ENCODE data around the gene YBX2. TPM values are rescaled to one million over a fixed set of nuclear protein-coding genes. Genes with fewer than 3 reads are reported as not detected.

YBX2 gene
- total and polyA plus RNA-seq, 2 donors (not counting 1 experiment from before 2014, with no cell fraction given) = under 0.01 TPM; not detected in 1

- H3K36me3 ChIP-seq (ENCODE audit: control insufficient read depth, insufficient read depth, low read length) = no peaks in the 10 kb centered on the region
- peaks cover 3% of the 10 kb centered on the region for H3K4me1 ChIP-seq (ENCODE audit: control insufficient read depth, extremely low read depth, insufficient read depth, low read length)
- no peak overlapping the region for H3K9ac ChIP-seq (ENCODE audit: insufficient read depth, low read length)
- H2AFZ ChIP-seq (ENCODE audit: low read length) = no peak overlapping the region
- no peaks in the 10 kb centered on the region for H3K79me2 ChIP-seq (ENCODE audit: control insufficient read depth, insufficient read depth, low read length)
- H3K27me3 ChIP-seq (ENCODE audit: control insufficient read depth, insufficient read depth, low read length) = no peaks in the 10 kb centered on the region
- peak in 1 of 2 donors; percentile 11 for DNase-seq (ENCODE audit: low read depth in 2 of 2)
- H4K20me1 ChIP-seq (ENCODE audit: control insufficient read depth, extremely low read depth, insufficient read depth, low read length) = no peaks in the 10 kb centered on the region
- H3K9me3 ChIP-seq (ENCODE audit: control insufficient read depth, insufficient read depth, low read depth, low read length) = no peaks in the 10 kb centered on the region
- H3K27ac ChIP-seq (ENCODE audit: insufficient read depth, low read length) = no peak overlapping the region
- no peak overlapping the region for H3K4me2 ChIP-seq (ENCODE audit: extremely low read depth, insufficient read depth, low read length)
- TF ChIP-seq CTCF (conservative IDR thresholded peaks at IDR 0.05 in 1 of 2, IDR thresholded peaks at IDR 0.05 in 1 of 2; ENCODE audit: low read depth in 1 of 2, low read length in 2 of 2) = no peak
- no peak for TF ChIP-seq EZH2 (IDR thresholded peaks at IDR 0.05; ENCODE audit: low read length, missing control alignments)
- no peak overlapping the region for H3K4me3 ChIP-seq (replicated peaks in 1 of 4; ENCODE audit: control extremely low read depth in 1 of 4, insufficient read depth in 1 of 4, low read depth in 3 of 4, low read length in 4 of 4)
Measured at GRCh38 chr17:7266784-7267183, 27.7 kb downstream of the YBX2 start.

- Histone ChIP-seq H3K27ac (ENCODE audit: insufficient read depth, low read length) (no peak overlapping the region), H4K20me1 (ENCODE audit: control insufficient read depth, extremely low read depth, insufficient read depth, low read length) (no peaks in the 10 kb centered on the region), H3K4me1 (ENCODE audit: control insufficient read depth, extremely low read depth, insufficient read depth, low read length) (peaks cover 3% of the 10 kb centered on the region), H3K79me2 (ENCODE audit: control insufficient read depth, insufficient read depth, low read length) (no peaks in the 10 kb centered on the region), H3K9ac (ENCODE audit: insufficient read depth, low read length) (no peak overlapping the region), H3K9me3 (ENCODE audit: control insufficient read depth, insufficient read depth, low read depth, low read length) (no peaks in the 10 kb centered on the region), H2AFZ (ENCODE audit: low read length) (no peak overlapping the region), H3K4me3 (replicated peaks in 1 of 4; ENCODE audit: control extremely low read depth in 1 of 4, insufficient read depth in 1 of 4, low read depth in 3 of 4, low read length in 4 of 4) (no peak overlapping the region), H3K36me3 (ENCODE audit: control insufficient read depth, insufficient read depth, low read length) (no peaks in the 10 kb centered on the region), H3K27me3 (ENCODE audit: control insufficient read depth, insufficient read depth, low read length) (no peaks in the 10 kb centered on the region), H3K4me2 (ENCODE audit: extremely low read depth, insufficient read depth, low read length) (no peak overlapping the region)
- TF ChIP-seq CTCF (conservative IDR thresholded peaks at IDR 0.05 in 1 of 2, IDR thresholded peaks at IDR 0.05 in 1 of 2; ENCODE audit: low read depth in 1 of 2, low read length in 2 of 2) = no peak
- TF ChIP-seq EZH2 (IDR thresholded peaks at IDR 0.05; ENCODE audit: low read length, missing control alignments) = no peak
- no peak for DNase-seq (ENCODE audit: low read depth in 2 of 2)
Measured at GRCh38 chr17:7263801-7264078, 30.7 kb downstream of the YBX2 start.

DNA sequence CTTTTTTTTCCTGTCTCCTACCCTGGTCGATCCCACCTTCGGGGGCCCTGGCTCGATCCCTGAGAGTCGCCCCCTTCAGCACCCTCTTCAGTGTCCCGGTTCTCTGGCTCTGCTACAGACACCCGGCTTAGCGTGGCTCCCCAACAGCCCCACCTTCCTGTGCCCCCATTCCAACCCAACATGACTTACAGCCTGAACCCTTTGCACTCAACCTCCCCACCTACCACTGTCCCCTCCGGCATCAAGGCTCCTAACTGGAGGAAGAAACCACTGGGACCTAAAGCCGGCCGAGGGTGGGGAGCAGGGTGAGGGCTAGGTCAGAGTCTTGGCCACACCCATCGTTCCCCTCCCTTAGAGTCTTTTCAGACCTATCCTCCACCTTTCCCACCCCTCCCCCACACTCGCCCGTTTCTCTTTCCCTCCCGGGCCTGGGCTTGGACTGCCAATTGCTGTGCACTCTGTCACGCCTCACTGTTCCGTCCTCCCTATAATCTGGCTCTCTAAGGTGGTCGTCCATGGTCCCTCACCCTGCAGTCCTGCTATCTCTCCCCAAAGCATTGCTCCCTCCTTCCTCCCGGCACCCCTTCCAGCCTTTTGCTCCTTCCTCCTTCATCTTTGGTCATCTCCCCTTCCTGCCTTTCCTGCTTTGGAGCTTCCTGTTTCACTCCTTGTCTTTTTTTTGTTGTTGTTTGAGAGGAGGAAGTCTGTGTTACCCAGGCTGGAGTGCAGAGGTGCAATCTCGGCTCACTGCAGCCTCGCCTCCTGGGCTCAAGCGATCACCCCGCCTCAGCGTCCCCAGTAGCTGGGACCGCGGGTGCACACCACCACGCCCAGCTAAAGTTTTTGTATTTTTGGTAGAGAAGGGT lies 31.3 kb downstream of the YBX2 start:
- H3K4me2 ChIP-seq (ENCODE audit: extremely low read depth, insufficient read depth, low read length) = peak overlapping the region; percentile 80
- peak overlapping the region; percentile 86 for H2AFZ ChIP-seq (ENCODE audit: low read length)
- no peaks in the 10 kb centered on the region for H3K36me3 ChIP-seq (ENCODE audit: control insufficient read depth, insufficient read depth, low read length)
- H3K79me2 ChIP-seq (ENCODE audit: control insufficient read depth, insufficient read depth, low read length) = no peaks in the 10 kb centered on the region
- no peak overlapping the region for H3K27ac ChIP-seq (ENCODE audit: insufficient read depth, low read length)
- peaks cover 3% of the 10 kb centered on the region for H3K4me1 ChIP-seq (ENCODE audit: control insufficient read depth, extremely low read depth, insufficient read depth, low read length)
- DNase-seq (ENCODE audit: low read depth in 2 of 2) = no peak
- no peak overlapping the region for H3K9ac ChIP-seq (ENCODE audit: insufficient read depth, low read length)
- H3K27me3 ChIP-seq (ENCODE audit: control insufficient read depth, insufficient read depth, low read length) = no peaks in the 10 kb centered on the region
- H3K9me3 ChIP-seq (ENCODE audit: control insufficient read depth, insufficient read depth, low read depth, low read length) = no peaks in the 10 kb centered on the region
- TF ChIP-seq CTCF (conservative IDR thresholded peaks at IDR 0.05 in 1 of 2, IDR thresholded peaks at IDR 0.05 in 1 of 2; ENCODE audit: low read depth in 1 of 2, low read length in 2 of 2) (no peak), EZH2 (IDR thresholded peaks at IDR 0.05; ENCODE audit: low read length, missing control alignments) (no peak)
- no peaks in the 10 kb centered on the region for H4K20me1 ChIP-seq (ENCODE audit: control insufficient read depth, extremely low read depth, insufficient read depth, low read length)
- peak overlapping the region in 2 of 4 experiments; percentile 4 to 20 for H3K4me3 ChIP-seq (replicated peaks in 1 of 4; ENCODE audit: control extremely low read depth in 1 of 4, insufficient read depth in 1 of 4, low read depth in 3 of 4, low read length in 4 of 4)

Measured in fibroblast of lung (primary cell).